Endodermal cell (in vitro differentiated cells): ENCODE results near the gene DLG2. TPM values are rescaled to one million over a fixed set of nuclear protein-coding genes. Genes with fewer than 3 reads are reported as not detected.
A peak's percentile ranks its signal among the peaks of the same experiment; 100 is the strongest.

ENCODE experiments used
- DNase-seq: peaks from one replicate; pipeline ENCODE4 v3.0.0-alpha.2; 2017
- H3K27ac ChIP-seq: 2 replicates; pipeline ENCODE4 v1.5.1; 2013; ENCODE audit warnings: mild to moderate bottlenecking, low read depth, low read length, moderate library complexity
- H3K27me3 ChIP-seq: 2 replicates; pipeline ENCODE4 v1.6.1; 2013; ENCODE audit warnings: mild to moderate bottlenecking, low read length, moderate library complexity; ENCODE audit not compliant: insufficient read depth, control insufficient read depth, poor library complexity, severe bottlenecking
- H3K36me3 ChIP-seq: 2 replicates; pipeline ENCODE4 v1.7.0; 2013; ENCODE audit warnings: mild to moderate bottlenecking, low read length, moderate library complexity; ENCODE audit not compliant: control insufficient read depth, insufficient read depth
- H3K4me1 ChIP-seq: one replicate; pipeline ENCODE4 v1.7.0; 2013; ENCODE audit warnings: low read length; ENCODE audit not compliant: control insufficient read depth, insufficient read depth
- H3K4me3 ChIP-seq: 2 replicates; pipeline ENCODE4 v1.5.1; 2013; ENCODE audit warnings: mild to moderate bottlenecking, low read length, moderate library complexity
- H3K9ac ChIP-seq: 2 replicates; pipeline ENCODE4 v1.6.1; 2013; ENCODE audit warnings: mild to moderate bottlenecking, low read length, moderate library complexity; ENCODE audit not compliant: poor library complexity, severe bottlenecking; ENCODE audit errors: extremely low read depth
- H3K9me3 ChIP-seq: 2 replicates; pipeline ENCODE4 v1.6.1; 2013; ENCODE audit warnings: mild to moderate bottlenecking, low read length, moderate library complexity; ENCODE audit not compliant: control insufficient read depth
- H3K27ac Mint-ChIP-seq: 2 replicates; pipeline ENCODE4 v1.8.0; 2020; ENCODE audit warnings: mixed read lengths
- H3K27me3 Mint-ChIP-seq: 2 replicates; pipeline ENCODE4 v1.8.0; 2021; ENCODE audit warnings: mild to moderate bottlenecking, mixed read lengths; ENCODE audit not compliant: insufficient read depth
- H3K36me3 Mint-ChIP-seq: 2 replicates; pipeline ENCODE4 v1.8.0; 2020; ENCODE audit warnings: low read depth, mixed read lengths
- H3K4me1 Mint-ChIP-seq: 2 replicates; pipeline ENCODE4 v1.8.0; 2020; ENCODE audit warnings: mixed read lengths
- H3K4me3 Mint-ChIP-seq: 2 replicates; pipeline ENCODE4 v1.8.0; 2020; ENCODE audit warnings: mild to moderate bottlenecking, moderate library complexity, mixed read lengths
- H3K9me3 Mint-ChIP-seq: 2 replicates; pipeline ENCODE4 v1.8.0; 2020; ENCODE audit warnings: mild to moderate bottlenecking, mixed read lengths
- CTCF ChIP-seq: fragments of 200-600 bp; sonication (generic); conservative IDR thresholded peaks from 2 replicates; pipeline ENCODE4 v1.5.0; 2021; ENCODE audit warnings: antibody characterized with exemption, mild to moderate bottlenecking
- WGBS, 2 experiments: methylation state at CpG; one replicate each; pipeline versions ENCODE4 v1.1.5 to v1.1.7; 2013; ENCODE audit warnings: missing lambda C conversion rate in 2 of 2, mixed read lengths in 1 of 2; ENCODE audit not compliant: insufficient coverage in 1 of 2, insufficient read length in 1 of 2; 5-methylcytosine and 5-hydroxymethylcytosine counted together
- total RNA-seq, 2 donors: library from RNA; stranded (reverse); fragmentation: NEBNext Ultra II Directional in 1 of 2; extraction: Animal tissue kit (Norgen Biotek cat#: 25700) in 1 of 2; gene quantifications; 2 replicates in 1 of 2; 3 replicates in 1 of 2; pipeline ENCODE4 v1.2.1, GENCODE V29; 2021

The DLG2 gene
- total RNA-seq, 2 donors from 2014 or later = 9.6 to 10.6 TPM

GRCh38 chr11:84563356-84563755 is 1063.8 kb downstream of the DLG2 start:
- Histone ChIP-seq H3K36me3 (no peaks in the 10 kb centered on the region), H3K9ac (no peak overlapping the region), H3K27me3 (no peaks in the 10 kb centered on the region), H3K4me3 (no peak overlapping the region), H3K9me3 (no peaks in the 10 kb centered on the region), H3K27ac (no peak overlapping the region), H3K4me1 (no peaks in the 10 kb centered on the region)
- H3K4me3 Mint-ChIP-seq = no peak overlapping the region
- peaks cover 5% of the 10 kb centered on the region for H3K4me1 Mint-ChIP-seq
- DNase-seq = no peak
- 40 to 87% methylated on average over 1 to 2 of the region's 2 CpGs for WGBS, 2 experiments
- no peaks in the 10 kb centered on the region for H3K9me3 Mint-ChIP-seq
- no peak overlapping the region for H3K27ac Mint-ChIP-seq
- no peaks in the 10 kb centered on the region for H3K27me3 Mint-ChIP-seq
- no peaks in the 10 kb centered on the region for H3K36me3 Mint-ChIP-seq
- no peak for TF ChIP-seq CTCF

GRCh38 chr11:84560206-84560605 is 1066.9 kb downstream of the DLG2 start:
- no peaks in the 10 kb centered on the region for H3K9me3 ChIP-seq
- H3K27ac Mint-ChIP-seq = no peak overlapping the region
- H3K4me1 ChIP-seq = no peaks in the 10 kb centered on the region
- 93 to 100% methylated on average over 1 of the region's 1 CpG for WGBS, 2 experiments
- H3K27me3 Mint-ChIP-seq = no peaks in the 10 kb centered on the region
- H3K4me3 Mint-ChIP-seq = no peak overlapping the region
- peaks cover 4% of the 10 kb centered on the region for H3K4me1 Mint-ChIP-seq
- no peak for TF ChIP-seq CTCF
- DNase-seq = no peak
- no peak overlapping the region for H3K9ac ChIP-seq
- H3K27me3 ChIP-seq = no peaks in the 10 kb centered on the region
- no peaks in the 10 kb centered on the region for H3K36me3 Mint-ChIP-seq
- no peaks in the 10 kb centered on the region for H3K36me3 ChIP-seq
- H3K9me3 Mint-ChIP-seq = no peaks in the 10 kb centered on the region
- no peak overlapping the region for H3K4me3 ChIP-seq
- no peak overlapping the region for H3K27ac ChIP-seq

- peak; percentile 70 for DNase-seq
- Histone ChIP-seq H3K9me3 (no peaks in the 10 kb centered on the region), H3K27me3 (no peaks in the 10 kb centered on the region), H3K4me1 (no peaks in the 10 kb centered on the region), H3K9ac (no peak overlapping the region), H3K4me3 (no peak overlapping the region), H3K36me3 (no peaks in the 10 kb centered on the region), H3K27ac (no peak overlapping the region)
- Mint-ChIP-seq H3K4me3 (no peak overlapping the region), H3K4me1 (peaks cover 12% of the 10 kb centered on the region), H3K27ac (no peak overlapping the region), H3K9me3 (no peaks in the 10 kb centered on the region), H3K36me3 (no peaks in the 10 kb centered on the region), H3K27me3 (no peaks in the 10 kb centered on the region)
- peak; percentile 96 for TF ChIP-seq CTCF
- 91 to 95% methylated on average over 4 of the region's 5 CpGs for WGBS, 2 experiments
Measured at GRCh38 chr11:84558085-84558905, 1068.8 kb downstream of the DLG2 start.
